Epithelial cell of proximal tubule (primary cell): Measurements from ENCODE around the gene PPIL3. TPM values are rescaled to one million over a fixed set of nuclear protein-coding genes. Genes with fewer than 3 reads are reported as not detected.

Experiments used
- DNase-seq: peaks from one replicate; pipeline ENCODE4 v3.0.0-alpha.2; 2011; ENCODE audit warnings: low read depth
- H3K4me3 ChIP-seq: 2 replicates; pipeline ENCODE4 v1.5.1; 2011; ENCODE audit warnings: low read depth, mild to moderate bottlenecking, low read length
- CTCF ChIP-seq: conservative IDR thresholded peaks from 2 replicates; pipeline ENCODE4 v1.5.1; 2012; ENCODE audit warnings: low read depth, mild to moderate bottlenecking, low read length
- total RNA-seq: library from RNA; depleted of rRNA; stranded (reverse); fragments of >200 nt; gene quantifications from 2 replicates; pipeline ENCODE4 v1.2.3, GENCODE V29; 2015

Gene PPIL3
- total RNA-seq, 1 donor from 2014 or later, result 36.6 TPM

- no peak overlapping the region for H3K4me3 ChIP-seq
- no peak for DNase-seq
- no peak for TF ChIP-seq CTCF
These were observed 28.6 kb downstream of the PPIL3 start for GRCh38 chr2:200860092-200860795.

GRCh38 chr2:200856806-200857205 lies 32.1 kb downstream of the PPIL3 start:
- no peak for TF ChIP-seq CTCF
- no peak overlapping the region for H3K4me3 ChIP-seq
- DNase-seq, result no peak

- no peak for DNase-seq
- no peak overlapping the region for H3K4me3 ChIP-seq
- TF ChIP-seq CTCF, result no peak
These were observed 36.3 kb downstream of the PPIL3 start for GRCh38 chr2:200852605-200853004.

- no peak for DNase-seq
- no peak for TF ChIP-seq CTCF
- no peak overlapping the region for H3K4me3 ChIP-seq
These were observed 37.3 kb downstream of the PPIL3 start for GRCh38 chr2:200851398-200852248.

- TF ChIP-seq CTCF, result no peak
- H3K4me3 ChIP-seq, result no peak overlapping the region
- no peak for DNase-seq
These were observed 38.2 kb downstream of the PPIL3 start for GRCh38 chr2:200850512-200851256.

- no peak for TF ChIP-seq CTCF
- DNase-seq, result no peak
- H3K4me3 ChIP-seq, result no peak overlapping the region
These were observed 40.9 kb downstream of the PPIL3 start for GRCh38 chr2:200847939-200848338.
